H1 (cell line): ENCODE results near the gene NT5DC1. TPM values are rescaled to one million over a fixed set of nuclear protein-coding genes. Genes with fewer than 3 reads are reported as not detected.

Experiments
- CBX5 ChIP-seq: fragments of 300-800, 300-1000 bp; sonication (generic); IDR thresholded peaks from 2 replicates; pipeline ENCODE4 v1.7.1; 2016; ENCODE audit warnings: antibody characterized with exemption, low read length, low read depth
- CEBPB ChIP-seq: IDR thresholded peaks from 2 replicates; pipeline ENCODE4 v1.6.1; 2012; ENCODE audit warnings: low read depth, low read length
- CHD7 ChIP-seq: fragments of 300-600 bp; sonication (generic); IDR thresholded peaks from 2 replicates; pipeline ENCODE4 v1.7.1; 2012; ENCODE audit warnings: low read length, moderate library complexity, mild to moderate bottlenecking, inconsistent platforms; ENCODE audit not compliant: insufficient replicate concordance
- EP300 ChIP-seq, 2 experiments: IDR thresholded peaks; 1 replicate in 1 of 2; 2 replicates in 1 of 2; pipeline ENCODE4 v1.6.1; 2011 to 2012; ENCODE audit warnings: low read depth in 2 of 2, low read length in 2 of 2, mild to moderate bottlenecking in 2 of 2, borderline replicate concordance in 1 of 2, inconsistent platforms in 1 of 2, moderate library complexity in 1 of 2
- FOSL1 ChIP-seq: IDR thresholded peaks from 2 replicates; pipeline ENCODE4 v1.6.1; 2011; ENCODE audit warnings: mild to moderate bottlenecking, low read depth, low read length, moderate library complexity; ENCODE audit not compliant: insufficient read depth
- NRF1 ChIP-seq: IDR thresholded peaks from 2 replicates; pipeline ENCODE4 v1.6.1; 2011; ENCODE audit warnings: mild to moderate bottlenecking, low read depth, low read length, improper control_type of control experiment
- TBP ChIP-seq: IDR thresholded peaks from 2 replicates; pipeline ENCODE4 v1.6.1; 2011; ENCODE audit warnings: low read depth, low read length, improper control_type of control experiment
- polyA plus RNA-seq, 7 experiments: library from polyadenylated mRNA; depleted of rRNA in 3 of 7; stranded (reverse) in 5 of 7; unstranded in 2 of 7; fragments of >200 nt in 5 of 7; fragments of 200-250 nt in 2 of 7; gene quantifications; 1 replicate in 5 of 7; 2 replicates in 1 of 7; 4 replicates in 1 of 7; pipeline versions ENCODE4 v1.2.1 to v1.2.3, GENCODE V29; 2011 to 2013; ENCODE audit warnings: missing spikeins in 2 of 7, mixed read lengths in 2 of 7
- total RNA-seq: library from RNA; stranded (reverse); fragmentation: NEBNext Ultra II Directional; extraction: Animal tissue kit (Norgen Biotek cat#: 25700); gene quantifications from 2 replicates; pipeline ENCODE4 v1.2.1, GENCODE V29; 2021

NT5DC1 gene
- total and polyA plus RNA-seq, 2 of the 8 experiments (the other 6 are each of a cell fraction or from before 2014, with no cell fraction given) = 25.3 to 72.7 TPM

DNA sequence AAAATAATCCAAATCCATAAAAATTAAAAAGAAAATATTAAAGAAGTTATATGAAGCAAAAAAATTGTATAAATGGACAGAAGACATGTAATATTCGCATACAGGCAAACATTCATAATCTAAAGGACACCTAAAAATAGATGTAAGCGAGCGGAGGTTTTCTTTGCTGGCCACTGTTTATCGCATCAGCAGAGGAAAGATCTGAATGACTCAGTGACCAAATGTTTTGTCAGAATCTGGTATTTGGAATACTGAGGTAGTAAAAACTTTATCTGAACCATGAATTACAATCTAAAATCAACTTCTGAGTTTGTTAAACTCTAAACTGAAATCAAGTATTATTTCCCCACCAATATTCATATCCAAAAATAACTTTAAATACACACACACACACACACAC is 145.4 kb downstream of the NT5DC1 start (continued):
- TF ChIP-seq CHD7 (no peak), CBX5 (no peak), FOSL1 (no peak), TBP (no peak), CEBPB (no peak), EP300 (IDR thresholded peaks at IDR 0.05; ENCODE audit: borderline replicate concordance in 1 of 2, low read depth in 2 of 2, low read length in 2 of 2) (no peak), NRF1 (no peak)
